Mesendoderm (in vitro differentiated cells): Measurements from ENCODE around the gene LAMC2.

Source experiments
- DNase-seq: peaks from one replicate; pipeline ENCODE4 v3.0.0; 2013
- H2AK5ac ChIP-seq: 2 replicates; pipeline ENCODE4 v1.6.1; 2013; ENCODE audit warnings: low read length, inconsistent platforms
- H2BK120ac ChIP-seq: 2 replicates; pipeline ENCODE4 v1.6.1; 2013; ENCODE audit warnings: low read depth, mild to moderate bottlenecking, low read length, moderate library complexity, mixed read lengths
- H2BK15ac ChIP-seq: replicated peaks from 2 replicates; pipeline ENCODE4 v1.6.1; 2013; ENCODE audit warnings: low read depth, mild to moderate bottlenecking, moderate library complexity
- H2BK5ac ChIP-seq: 2 replicates; pipeline ENCODE4 v1.6.1; 2013; ENCODE audit warnings: low read length, inconsistent platforms
- H3K18ac ChIP-seq: 2 replicates; pipeline ENCODE4 v1.6.1; 2013; ENCODE audit warnings: mild to moderate bottlenecking, low read length, mixed read lengths
- H3K23ac ChIP-seq: one replicate; pipeline ENCODE4 v1.6.1; 2013; ENCODE audit warnings: low read length
- H3K27ac ChIP-seq: 2 replicates; pipeline ENCODE4 v1.5.1; 2013; ENCODE audit warnings: low read depth, mild to moderate bottlenecking, inconsistent platforms, low read length, moderate library complexity
- H3K27me3 ChIP-seq: 2 replicates; pipeline ENCODE4 v1.6.1; 2013; ENCODE audit warnings: low read length, control low read depth, mild to moderate bottlenecking, inconsistent platforms; ENCODE audit not compliant: insufficient read depth, poor library complexity
- H3K36me3 ChIP-seq: 2 replicates; pipeline ENCODE4 v1.6.1; 2013; ENCODE audit warnings: low read length, inconsistent platforms; ENCODE audit not compliant: control insufficient read depth, insufficient read depth
- H3K4ac ChIP-seq: one replicate; pipeline ENCODE4 v1.6.1; 2013; ENCODE audit warnings: low read depth, mild to moderate bottlenecking, low read length, moderate library complexity
- H3K4me1 ChIP-seq: 2 replicates; pipeline ENCODE4 v1.6.1; 2013; ENCODE audit warnings: low read depth, low read length, inconsistent platforms; ENCODE audit not compliant: control insufficient read depth
- H3K4me2 ChIP-seq: 2 replicates; pipeline ENCODE4 v1.6.1; 2013; ENCODE audit warnings: low read length
- H3K4me3 ChIP-seq: 2 replicates; pipeline ENCODE4 v1.5.1; 2013; ENCODE audit warnings: mild to moderate bottlenecking, low read length
- H3K56ac ChIP-seq: one replicate; pipeline ENCODE4 v1.6.1; 2013; ENCODE audit warnings: low read length
- H3K79me1 ChIP-seq: 2 replicates; pipeline ENCODE4 v1.6.1; 2013; ENCODE audit warnings: low read length, inconsistent platforms
- H3K79me2 ChIP-seq: 2 replicates; pipeline ENCODE4 v1.6.1; 2013; ENCODE audit warnings: mild to moderate bottlenecking, low read length; ENCODE audit not compliant: control insufficient read depth, insufficient read depth
- H3K9ac ChIP-seq: 2 replicates; pipeline ENCODE4 v1.6.1; 2013; ENCODE audit warnings: low read length, inconsistent platforms
- H4K5ac ChIP-seq: one replicate; pipeline ENCODE4 v1.6.1; 2013; ENCODE audit warnings: low read length
- H4K8ac ChIP-seq: one replicate; pipeline ENCODE4 v1.6.1; 2013; ENCODE audit warnings: low read depth, mild to moderate bottlenecking, control low read depth, low read length, moderate library complexity
- WGBS: extraction: QIAGEN DNeasy Blood & Tissue Kit; methylation state at CpG from one replicate; pipeline ENCODE4 v1.1.7; 2013; ENCODE audit warnings: low lambda C conversion rate, missing lambda C conversion rate; ENCODE audit not compliant: insufficient coverage; ENCODE audit errors: extremely low coverage; 5-methylcytosine and 5-hydroxymethylcytosine counted together

LAMC2 gene

GRCh38 chr1:183222909-183223308, 36.8 kb downstream of the LAMC2 start:
- H3K4ac ChIP-seq = no peak overlapping the region
- no peak overlapping the region for H2BK120ac ChIP-seq
- H3K27me3 ChIP-seq = no peaks in the 10 kb centered on the region
- no peak overlapping the region for H4K5ac ChIP-seq
- DNase-seq = no peak
- WGBS = no CpG with 5 or more reads among the region's 3 CpGs
- H4K8ac ChIP-seq = no peak overlapping the region
- H2BK5ac ChIP-seq = no peak overlapping the region
- H3K4me1 ChIP-seq = peaks cover 10% of the 10 kb centered on the region
- H3K23ac ChIP-seq = no peak overlapping the region
- no peak overlapping the region for H3K9ac ChIP-seq
- H3K56ac ChIP-seq = no peak overlapping the region
- no peaks in the 10 kb centered on the region for H3K79me2 ChIP-seq
- no peaks in the 10 kb centered on the region for H3K79me1 ChIP-seq
- H3K36me3 ChIP-seq = no peaks in the 10 kb centered on the region
- H3K18ac ChIP-seq = no peak overlapping the region
- H3K4me3 ChIP-seq = no peak overlapping the region
- no peak overlapping the region for H2BK15ac ChIP-seq
- no peak overlapping the region for H3K4me2 ChIP-seq
- no peak overlapping the region for H3K27ac ChIP-seq
- no peak overlapping the region for H2AK5ac ChIP-seq

- Histone ChIP-seq H3K4me1 (peaks cover 10% of the 10 kb centered on the region), H3K4ac (no peak overlapping the region), H4K8ac (no peak overlapping the region), H2AK5ac (no peak overlapping the region), H2BK15ac (no peak overlapping the region), H3K27ac (no peak overlapping the region), H3K4me2 (no peak overlapping the region), H3K36me3 (no peaks in the 10 kb centered on the region), H3K18ac (no peak overlapping the region), H2BK120ac (no peak overlapping the region), H3K56ac (no peak overlapping the region), H3K9ac (no peak overlapping the region), H3K4me3 (no peak overlapping the region), H3K79me2 (no peaks in the 10 kb centered on the region), H3K23ac (no peak overlapping the region), H3K79me1 (no peaks in the 10 kb centered on the region), H2BK5ac (no peak overlapping the region), H3K27me3 (no peaks in the 10 kb centered on the region), H4K5ac (no peak overlapping the region)
- no peak for DNase-seq
- WGBS = no CpG with 5 or more reads among the region's 3 CpGs
Observed at GRCh38 chr1:183223467-183223866, 37.4 kb downstream of the LAMC2 start.

GRCh38 chr1:183226361-183226760, 40.3 kb downstream of the LAMC2 start:
- Histone ChIP-seq H3K4ac (no peak overlapping the region), H3K27ac (no peak overlapping the region), H3K9ac (no peak overlapping the region), H2BK15ac (no peak overlapping the region), H3K4me3 (no peak overlapping the region), H3K36me3 (no peaks in the 10 kb centered on the region), H3K27me3 (no peaks in the 10 kb centered on the region), H4K8ac (no peak overlapping the region), H3K56ac (no peak overlapping the region), H3K4me1 (peaks cover 7% of the 10 kb centered on the region), H3K79me2 (no peaks in the 10 kb centered on the region), H2AK5ac (no peak overlapping the region), H3K4me2 (no peak overlapping the region), H2BK120ac (no peak overlapping the region), H4K5ac (no peak overlapping the region), H3K23ac (no peak overlapping the region), H3K79me1 (no peaks in the 10 kb centered on the region), H3K18ac (no peak overlapping the region), H2BK5ac (no peak overlapping the region)
- no peak for DNase-seq
- WGBS = no CpG with 5 or more reads among the region's 4 CpGs

DNA sequence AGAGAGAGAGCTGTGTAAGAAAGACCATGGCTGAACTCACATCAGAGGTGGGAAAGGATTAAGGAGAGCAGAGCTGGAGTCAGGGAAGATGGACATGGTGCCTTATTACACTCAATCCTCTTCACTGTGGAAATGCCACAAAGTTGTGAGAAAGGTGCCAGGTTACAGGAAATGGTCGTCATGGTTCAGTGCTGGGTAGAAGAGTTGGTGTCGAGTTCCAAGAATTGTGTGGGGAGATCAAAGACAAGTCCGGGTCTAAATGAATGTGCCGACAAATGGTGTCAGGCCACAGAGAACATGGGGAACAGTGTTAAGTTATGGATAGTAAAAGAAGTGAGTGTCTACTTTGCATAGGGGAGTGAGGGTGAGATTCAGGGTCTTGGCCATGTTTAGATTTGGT, 40.9 kb downstream of the LAMC2 start:
- Histone ChIP-seq H3K4ac (no peak overlapping the region), H3K36me3 (no peaks in the 10 kb centered on the region)
- no CpG with 5 or more reads among the region's 4 CpGs for WGBS

DNA sequence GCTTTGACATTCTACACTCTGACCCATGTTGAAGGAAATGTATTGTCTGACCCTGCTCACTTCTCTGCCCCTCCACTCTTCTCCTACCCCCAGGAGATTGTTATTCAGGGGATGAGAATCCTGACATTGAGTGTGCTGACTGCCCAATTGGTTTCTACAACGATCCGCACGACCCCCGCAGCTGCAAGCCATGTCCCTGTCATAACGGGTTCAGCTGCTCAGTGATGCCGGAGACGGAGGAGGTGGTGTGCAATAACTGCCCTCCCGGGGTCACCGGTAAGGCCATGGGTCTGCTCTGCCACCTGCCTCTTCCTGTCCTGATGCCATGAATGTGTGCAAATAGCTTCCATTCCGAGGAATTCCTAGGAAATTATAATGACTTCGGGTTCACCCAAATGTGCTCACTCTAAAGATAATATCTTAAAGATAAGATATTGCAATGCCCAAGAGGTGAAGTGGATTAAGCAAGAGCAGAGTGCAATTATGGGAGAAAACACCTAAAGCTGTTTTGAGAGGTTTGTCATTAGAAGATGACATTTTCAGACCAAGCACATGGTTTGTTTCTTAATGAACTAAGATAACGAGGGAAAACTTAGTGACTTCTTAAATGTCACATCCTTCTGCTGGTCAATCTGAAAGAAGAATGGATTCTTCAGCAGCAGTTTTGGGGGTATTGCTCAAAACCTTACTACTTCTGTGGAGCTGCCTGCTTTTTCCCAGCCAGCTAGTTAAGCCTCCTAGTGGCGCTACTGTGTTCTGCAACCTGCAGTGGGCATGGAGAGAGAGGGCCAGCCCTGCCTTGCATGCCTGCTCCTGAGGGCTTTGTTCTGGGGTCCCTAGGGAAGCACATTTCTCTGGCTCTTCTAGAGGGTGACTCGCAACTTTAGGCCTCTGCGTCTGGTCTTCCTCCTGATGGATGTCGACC, 41.6 kb downstream of the LAMC2 start:
- no CpG with 5 or more reads among the region's 16 CpGs for WGBS
- Histone ChIP-seq H2BK15ac (no peak overlapping the region), H3K27ac (no peak overlapping the region), H3K4ac (no peak overlapping the region), H3K79me1 (no peaks in the 10 kb centered on the region), H3K9ac (no peak overlapping the region), H3K79me2 (no peaks in the 10 kb centered on the region), H2AK5ac (no peak overlapping the region), H3K27me3 (no peaks in the 10 kb centered on the region), H3K4me1 (peaks cover 7% of the 10 kb centered on the region), H3K56ac (no peak overlapping the region), H3K18ac (no peak overlapping the region), H2BK5ac (no peak overlapping the region), H4K8ac (no peak overlapping the region), H3K4me3 (no peak overlapping the region), H2BK120ac (no peak overlapping the region), H4K5ac (no peak overlapping the region), H3K4me2 (no peak overlapping the region), H3K36me3 (no peaks in the 10 kb centered on the region), H3K23ac (peak overlapping the region; percentile 49)
- peak; percentile 74 for DNase-seq

More for the DNA sequence above, 40.9 kb downstream of the LAMC2 start:
- H3K9ac ChIP-seq = no peak overlapping the region
- no peaks in the 10 kb centered on the region for H3K79me2 ChIP-seq
- H3K27ac ChIP-seq = no peak overlapping the region
- H2BK5ac ChIP-seq = no peak overlapping the region
- H3K79me1 ChIP-seq = no peaks in the 10 kb centered on the region
- no peak overlapping the region for H3K56ac ChIP-seq
- H3K4me3 ChIP-seq = no peak overlapping the region
- no peak overlapping the region for H4K8ac ChIP-seq
- no peak overlapping the region for H3K23ac ChIP-seq
- H3K27me3 ChIP-seq = no peaks in the 10 kb centered on the region
- no peak overlapping the region for H4K5ac ChIP-seq
- H3K18ac ChIP-seq = no peak overlapping the region
- H2BK15ac ChIP-seq = no peak overlapping the region
- no peak overlapping the region for H2BK120ac ChIP-seq
- H3K4me2 ChIP-seq = no peak overlapping the region
- H3K4me1 ChIP-seq = peaks cover 7% of the 10 kb centered on the region
- peak; percentile 57 for DNase-seq
- no peak overlapping the region for H2AK5ac ChIP-seq
